Measurements from ENCODE around the gene GRPEL2.
A peak's percentile ranks its signal among the peaks of the same experiment; 100 is the strongest.

The GRPEL2 gene

GRCh38 chr5:149345147-149345891 is at the start of gene GRPEL2:
TSS of gene GRPEL2 (plus strand) at chr5:149345499. CDS start at chr5:149345540, 41 bp downstream.
- DNase-seq: peak; percentile 93

GRCh38 chr5:149297340-149298025 is 47.8 kb upstream of the GRPEL2 start:
- DNase-seq: no peak

GRCh38 chr5:149298163-149298562 is 47.1 kb upstream of the GRPEL2 start:
- no peak for DNase-seq

- no peak for DNase-seq
Measured at GRCh38 chr5:149298842-149299404, 46.4 kb upstream of the GRPEL2 start.

- no peak for DNase-seq
Measured at GRCh38 chr5:149299451-149300054, 45.7 kb upstream of the GRPEL2 start.

- DNase-seq: no peak
Measured at GRCh38 chr5:149300441-149300840, 44.9 kb upstream of the GRPEL2 start.

GRCh38 chr5:149301049-149301743 is 44.1 kb upstream of the GRPEL2 start:
- no peak for DNase-seq

GRCh38 chr5:149301744-149302380 is 43.4 kb upstream of the GRPEL2 start:
- DNase-seq: no peak

- no peak for DNase-seq
Measured at GRCh38 chr5:149302641-149303040, 42.7 kb upstream of the GRPEL2 start.

- no peak for DNase-seq
Measured at GRCh38 chr5:149303210-149303609, 42.1 kb upstream of the GRPEL2 start.

- no peak for DNase-seq
Measured at GRCh38 chr5:149304195-149305078, 40.9 kb upstream of the GRPEL2 start.

GRCh38 chr5:149309354-149309753 is 35.9 kb upstream of the GRPEL2 start:
- DNase-seq: no peak

- no peak for DNase-seq
Measured at GRCh38 chr5:149310488-149310887, 34.8 kb upstream of the GRPEL2 start.

- no peak for DNase-seq
Measured at GRCh38 chr5:149310947-149311658, 34.2 kb upstream of the GRPEL2 start.

GRCh38 chr5:149313151-149313841 is 32.0 kb upstream of the GRPEL2 start:
- DNase-seq: no peak

- no peak for DNase-seq
Measured at GRCh38 chr5:149314571-149315111, 30.7 kb upstream of the GRPEL2 start.

GRCh38 chr5:149315753-149316152 is 29.5 kb upstream of the GRPEL2 start:
- DNase-seq: no peak

- DNase-seq: no peak
Measured at GRCh38 chr5:149317281-149318048, 27.8 kb upstream of the GRPEL2 start.

GRCh38 chr5:149319174-149319573 is 26.1 kb upstream of the GRPEL2 start:
- DNase-seq: no peak

All from NCI-H1092 (cell line).